HUES64 (cell line): ENCODE results near the gene COL4A6.

Experiments used
- H3K27ac ChIP-seq: 2 replicates; pipeline ENCODE4 v1.7.0; 2013; ENCODE audit warnings: low read depth, low read length, inconsistent platforms
- H3K27me3 ChIP-seq: 2 replicates; pipeline ENCODE4 v1.6.1; 2013; ENCODE audit warnings: mild to moderate bottlenecking, low read length; ENCODE audit not compliant: insufficient read depth
- H3K36me3 ChIP-seq: 2 replicates; pipeline ENCODE4 v1.6.1; 2013; ENCODE audit warnings: mild to moderate bottlenecking, low read length; ENCODE audit not compliant: insufficient read depth
- H3K4me1 ChIP-seq: 2 replicates; pipeline ENCODE4 v1.6.1; 2013; ENCODE audit warnings: mild to moderate bottlenecking, low read length, moderate library complexity; ENCODE audit not compliant: insufficient read depth
- H3K4me3 ChIP-seq: 2 replicates; pipeline ENCODE4 v1.5.1; 2013; ENCODE audit warnings: mild to moderate bottlenecking, low read length, moderate library complexity
- H3K9ac ChIP-seq: 2 replicates; pipeline ENCODE4 v1.6.1; 2013; ENCODE audit warnings: mild to moderate bottlenecking, low read depth, low read length
- H3K9me3 ChIP-seq: 2 replicates; pipeline ENCODE4 v1.6.1; 2013; ENCODE audit warnings: low read depth, low read length; ENCODE audit not compliant: insufficient read depth
- WGBS: fragments of 150-250, 120-280 bp; methylation state at CpG from one replicate; pipeline ENCODE4 v1.1.7; 2013; ENCODE audit warnings: missing lambda C conversion rate; 5-methylcytosine and 5-hydroxymethylcytosine counted together

COL4A6 gene

DNA sequence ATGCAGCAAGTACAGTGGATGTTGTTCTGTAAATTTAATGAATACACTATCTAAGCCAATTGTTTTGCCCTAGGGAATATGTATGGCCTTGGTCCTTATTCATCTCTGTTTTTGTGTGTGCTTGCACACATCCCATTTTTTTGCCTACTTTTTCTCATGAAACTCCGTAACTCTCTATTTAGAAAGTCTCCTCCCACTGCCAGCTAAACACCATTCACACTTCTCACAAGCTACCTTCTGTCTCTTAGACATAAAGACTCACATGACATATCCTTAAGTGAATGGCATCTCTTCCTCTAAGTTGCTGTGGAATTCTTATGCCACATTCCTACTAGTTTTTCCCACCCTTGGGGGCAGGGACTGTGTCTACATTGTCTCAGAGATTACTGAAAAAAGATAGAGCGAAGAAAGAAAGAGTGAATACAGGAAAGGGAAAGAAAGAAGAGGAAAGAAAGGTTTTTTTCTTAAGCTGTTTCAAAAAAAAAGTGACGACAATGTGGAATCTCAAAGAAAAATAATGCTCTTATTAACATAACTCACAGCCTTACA, 229.1 kb downstream of the COL4A6 start:
- 90% methylated on average over 2 of the region's 3 CpGs for WGBS
- Histone ChIP-seq H3K9ac (no peak overlapping the region), H3K27me3 (no peaks in the 10 kb centered on the region), H3K4me3 (no peak overlapping the region), H3K36me3 (no peaks in the 10 kb centered on the region; the same call in 1 of the 2 replicates), H3K4me1 (peaks cover 9% of the 10 kb centered on the region; the same call in 1 of the 2 replicates), H3K27ac (no peak overlapping the region), H3K9me3 (no peaks in the 10 kb centered on the region)

DNA sequence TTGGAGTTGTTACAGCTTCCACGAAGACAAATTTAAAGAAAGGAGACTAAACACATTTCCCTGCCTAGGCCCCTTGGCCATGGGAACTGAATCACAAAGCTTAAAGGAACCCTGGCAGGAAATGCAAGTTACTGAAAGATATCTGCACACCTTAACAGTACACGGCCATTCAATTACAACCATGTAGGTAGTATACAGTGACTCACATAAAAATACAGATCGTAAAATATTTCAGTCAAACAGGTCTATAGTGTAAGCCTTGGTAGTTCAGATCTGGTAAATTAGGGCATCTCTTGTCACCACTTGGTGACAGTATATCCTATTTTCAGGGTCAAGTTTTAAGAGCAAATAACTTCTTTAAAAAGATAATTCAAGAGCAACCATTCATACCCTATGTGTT, 234.7 kb downstream of the COL4A6 start:
- WGBS = 88% methylated on average over 2 of the region's 3 CpGs
- Histone ChIP-seq H3K36me3 (no peaks in the 10 kb centered on the region; the same call in 1 of the 2 replicates), H3K9ac (no peak overlapping the region), H3K9me3 (no peaks in the 10 kb centered on the region), H3K27me3 (no peaks in the 10 kb centered on the region), H3K27ac (no peak overlapping the region), H3K4me3 (no peak overlapping the region), H3K4me1 (no peaks in the 10 kb centered on the region)

- 22% methylated on average over 3 of the region's 4 CpGs for WGBS
- Histone ChIP-seq H3K4me1 (no peaks in the 10 kb centered on the region), H3K9me3 (no peaks in the 10 kb centered on the region), H3K27me3 (no peaks in the 10 kb centered on the region), H3K9ac (no peak overlapping the region), H3K27ac (no peak overlapping the region), H3K4me3 (no peak overlapping the region), H3K36me3 (no peaks in the 10 kb centered on the region; the same call in 1 of the 2 replicates)
These were observed 238.5 kb downstream of the COL4A6 start for GRCh38 chrX:108199691-108200090.

GRCh38 chrX:108199041-108199440, 239.2 kb downstream of the COL4A6 start:
- no peak overlapping the region for H3K9ac ChIP-seq
- no peak overlapping the region for H3K4me3 ChIP-seq

GRCh38 chrX:108198420-108198819, 239.8 kb downstream of the COL4A6 start:
- no peaks in the 10 kb centered on the region; the same call in 1 of the 2 replicates for H3K36me3 ChIP-seq
- H3K27me3 ChIP-seq = no peaks in the 10 kb centered on the region
- H3K9ac ChIP-seq = no peak overlapping the region
- H3K4me1 ChIP-seq = no peaks in the 10 kb centered on the region
- no peak overlapping the region for H3K4me3 ChIP-seq
- WGBS = 100% methylated on average over 1 of the region's 1 CpG
- no peaks in the 10 kb centered on the region for H3K9me3 ChIP-seq
- H3K27ac ChIP-seq = no peak overlapping the region

More at GRCh38 chrX:108199041-108199440, 239.2 kb downstream of the COL4A6 start:
- no peaks in the 10 kb centered on the region for H3K4me1 ChIP-seq
- H3K36me3 ChIP-seq = no peaks in the 10 kb centered on the region; the same call in 1 of the 2 replicates
- no peaks in the 10 kb centered on the region for H3K27me3 ChIP-seq
- no peaks in the 10 kb centered on the region for H3K9me3 ChIP-seq
- H3K27ac ChIP-seq = no peak overlapping the region
- 100% methylated on average over 1 of the region's 2 CpGs for WGBS

DNA sequence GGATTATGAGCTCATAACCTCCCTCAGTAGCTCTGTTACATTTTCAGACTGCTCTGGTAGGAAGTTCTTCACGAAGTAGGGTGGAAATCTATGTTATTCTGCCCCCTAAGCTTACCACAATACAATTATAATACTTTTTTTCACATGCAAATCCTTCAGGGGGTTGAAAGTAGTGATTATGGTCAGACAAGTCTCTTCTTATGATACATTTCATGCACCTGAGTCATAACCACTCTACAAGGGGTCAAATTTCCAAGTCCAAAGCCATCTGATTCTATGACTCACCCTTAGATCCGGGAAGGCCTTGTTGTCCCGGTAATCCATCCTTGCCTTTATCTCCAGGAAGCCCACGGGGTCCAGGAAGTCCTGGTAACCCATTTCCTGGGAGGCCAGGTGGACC, 251.4 kb downstream of the COL4A6 start:
- Histone ChIP-seq H3K36me3 (peaks cover 4% of the 10 kb centered on the region; the same call in 1 of the 2 replicates), H3K27ac (no peak overlapping the region), H3K4me3 (no peak overlapping the region), H3K4me1 (no peaks in the 10 kb centered on the region; the same call in 1 of the 2 replicates), H3K9me3 (no peaks in the 10 kb centered on the region), H3K27me3 (no peaks in the 10 kb centered on the region), H3K9ac (no peak overlapping the region)
- WGBS = 85% methylated on average over 3 of the region's 4 CpGs

DNA sequence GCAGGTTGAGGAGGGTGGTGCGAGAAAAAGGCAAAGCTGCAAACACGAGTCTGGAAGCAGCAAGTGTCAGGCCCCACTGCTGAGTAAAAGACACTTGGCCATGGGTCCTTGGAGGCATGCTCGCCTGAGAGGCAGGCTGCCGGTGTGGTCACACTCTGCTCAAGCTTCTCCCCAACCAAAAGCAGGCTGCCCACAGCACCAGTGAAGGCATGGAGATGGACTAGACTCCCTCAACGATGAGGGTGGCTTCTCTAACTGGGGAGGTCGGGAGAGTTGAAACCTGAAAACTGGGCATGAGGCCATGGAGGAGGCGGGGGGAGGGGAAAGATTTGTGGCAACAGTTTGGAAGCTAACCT, 260.1 kb downstream of the COL4A6 start:
- Histone ChIP-seq H3K9ac (0 out of 2 replicates have a peak overlapping the region, but pooled peaks have one; percentile 25), H3K27ac (peak overlapping the region; percentile 68), H3K4me1 (peaks cover 17% of the 10 kb centered on the region), H3K4me3 (no peak overlapping the region), H3K9me3 (no peaks in the 10 kb centered on the region), H3K27me3 (no peaks in the 10 kb centered on the region), H3K36me3 (no peaks in the 10 kb centered on the region)
- 82% methylated on average over 7 of the region's 7 CpGs for WGBS

DNA sequence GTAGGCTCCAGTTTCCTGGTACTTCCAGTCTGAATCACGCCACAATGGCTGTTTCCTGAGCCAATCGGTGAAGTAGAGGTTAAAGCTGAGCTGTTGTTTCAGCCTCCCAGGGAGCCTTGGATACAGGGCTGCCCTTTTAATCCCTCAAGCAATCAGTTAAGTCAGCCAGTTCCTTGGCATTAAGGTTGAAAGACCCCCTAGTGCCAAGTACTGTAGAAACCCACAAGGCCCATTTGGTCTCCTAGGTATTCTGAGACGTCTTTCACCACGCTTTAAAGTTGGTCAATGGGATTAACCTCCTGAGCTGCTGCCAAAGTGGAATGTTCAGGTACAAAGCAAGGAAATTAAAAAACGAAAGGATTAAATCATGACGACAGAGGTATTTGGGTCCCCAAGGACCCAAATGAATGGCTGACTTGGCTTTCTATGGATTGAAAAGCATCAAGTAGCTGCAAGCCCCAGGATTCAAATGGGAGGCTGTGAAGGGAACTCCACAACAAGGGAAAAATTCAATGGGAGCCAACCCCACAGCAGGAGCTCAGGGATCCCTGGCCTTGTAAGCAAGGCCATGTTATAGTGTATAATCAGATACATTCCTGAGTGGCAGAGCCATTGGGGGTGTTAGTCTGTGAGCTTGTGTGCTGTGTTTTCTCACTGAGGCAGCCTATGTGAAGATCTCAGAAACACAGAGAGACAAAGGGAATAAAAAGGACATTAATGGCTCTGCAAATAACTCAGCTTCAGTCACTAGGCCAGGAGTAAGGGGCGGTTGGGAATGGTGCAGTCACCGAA, 260.7 kb downstream of the COL4A6 start:
- WGBS = 46% methylated on average over 8 of the region's 8 CpGs
- H3K9ac ChIP-seq = 0 out of 2 replicates have a peak overlapping the region, but pooled peaks have one; percentile 25

DNA sequence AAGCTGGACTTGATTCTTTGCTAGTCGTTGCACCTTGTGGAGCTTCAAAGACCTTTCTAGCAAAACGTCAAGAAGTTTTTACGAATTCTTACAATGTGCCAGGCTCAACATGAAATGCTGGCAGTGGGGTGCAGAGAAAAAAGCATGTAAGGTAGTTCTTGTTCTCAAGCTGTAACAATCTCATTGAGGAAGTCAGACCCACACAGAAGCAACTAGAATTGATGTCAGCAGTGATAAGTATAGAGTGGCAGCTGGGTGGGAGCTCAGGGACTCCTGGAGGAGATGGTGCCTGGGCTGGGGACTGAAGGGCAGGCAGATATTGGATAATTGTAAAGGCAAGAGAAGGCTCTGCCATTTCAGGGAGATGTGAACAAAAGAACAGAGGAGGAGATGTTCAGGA, 264.3 kb downstream of the COL4A6 start:
- H3K9me3 ChIP-seq = no peaks in the 10 kb centered on the region
- no peak overlapping the region for H3K4me3 ChIP-seq
- peaks cover 17% of the 10 kb centered on the region; the same call in 1 of the 2 replicates for H3K4me1 ChIP-seq
- WGBS = 65% methylated on average over 3 of the region's 3 CpGs
- H3K27ac ChIP-seq = no peak overlapping the region
- H3K9ac ChIP-seq = no peak overlapping the region
- peaks cover 3% of the 10 kb centered on the region; the same call in 1 of the 2 replicates for H3K36me3 ChIP-seq
- H3K27me3 ChIP-seq = no peaks in the 10 kb centered on the region

More for the DNA sequence above, 260.7 kb downstream of the COL4A6 start:
- Histone ChIP-seq H3K27me3 (no peaks in the 10 kb centered on the region), H3K4me3 (no peak overlapping the region), H3K36me3 (no peaks in the 10 kb centered on the region), H3K9me3 (no peaks in the 10 kb centered on the region), H3K27ac (peak overlapping the region; percentile 68), H3K4me1 (peaks cover 17% of the 10 kb centered on the region)

GRCh38 chrX:108171671-108172070, 266.6 kb downstream of the COL4A6 start:
- H3K27me3 ChIP-seq = no peaks in the 10 kb centered on the region
- H3K9me3 ChIP-seq = no peaks in the 10 kb centered on the region
- WGBS = 98% methylated on average over 4 of the region's 4 CpGs
- H3K4me3 ChIP-seq = no peak overlapping the region
- H3K9ac ChIP-seq = no peak overlapping the region
- peaks cover 2% of the 10 kb centered on the region; the same call in 1 of the 2 replicates for H3K4me1 ChIP-seq
- no peak overlapping the region for H3K27ac ChIP-seq
- H3K36me3 ChIP-seq = peaks cover 3% of the 10 kb centered on the region; the same call in 1 of the 2 replicates

DNA sequence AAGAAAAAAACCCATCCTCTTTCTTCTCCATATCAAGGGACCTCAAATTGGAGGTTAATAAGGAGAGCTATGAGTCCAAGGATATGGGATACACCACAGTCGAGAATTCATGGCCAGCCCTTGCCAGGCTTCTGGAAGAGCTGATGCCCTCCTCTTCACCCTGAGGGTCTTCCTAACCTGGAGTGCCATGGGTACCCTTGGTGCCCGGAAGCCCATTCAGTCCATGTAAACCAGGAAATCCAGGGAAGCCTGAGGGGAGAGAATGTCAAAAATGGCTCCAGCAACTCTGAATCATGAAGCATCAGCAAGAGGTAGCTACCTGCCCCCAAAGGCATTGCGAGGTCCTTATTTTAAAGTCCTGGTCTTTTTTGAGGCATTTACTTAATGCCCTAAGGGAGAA, 268.5 kb downstream of the COL4A6 start:
- Histone ChIP-seq H3K9me3 (no peaks in the 10 kb centered on the region), H3K4me3 (no peak overlapping the region), H3K9ac (no peak overlapping the region), H3K36me3 (peaks cover 3% of the 10 kb centered on the region; the same call in 1 of the 2 replicates), H3K4me1 (no peaks in the 10 kb centered on the region), H3K27ac (no peak overlapping the region), H3K27me3 (no peaks in the 10 kb centered on the region)
- WGBS = 100% methylated on average over 3 of the region's 3 CpGs
